ENCODE data around the gene ABHD17A.

ABHD17A gene

GRCh38 chr19:1854542-1855039, 30.7 kb downstream of the ABHD17A start:
- H3K9ac ChIP-seq (ENCODE audit: low read depth, low read length) = peak overlapping the region; percentile 46; the same call in 1 of the 2 replicates
- peak overlapping the region; percentile 54; the same call in 1 of the 2 replicates for H3K4me3 ChIP-seq (ENCODE audit: low read length)
- H3K27me3 ChIP-seq (ENCODE audit: insufficient read depth, low read length) = no peaks in the 10 kb centered on the region
- peak overlapping the region; percentile 12 for H3K27ac ChIP-seq (ENCODE audit: low read length)
- H3K36me3 ChIP-seq (ENCODE audit: insufficient read depth, low read depth, low read length) = no peaks in the 10 kb centered on the region
- peaks cover 30% of the 10 kb centered on the region for H3K4me1 ChIP-seq (ENCODE audit: insufficient read depth, low read length)
- no peaks in the 10 kb centered on the region for H3K9me3 ChIP-seq (ENCODE audit: insufficient read depth, low read depth, low read length)

- no peak overlapping the region for H3K9ac ChIP-seq (ENCODE audit: low read depth, low read length)
- no peak overlapping the region for H3K4me3 ChIP-seq (ENCODE audit: low read length)
- peaks cover 29% of the 10 kb centered on the region for H3K4me1 ChIP-seq (ENCODE audit: insufficient read depth, low read length)
- H3K27ac ChIP-seq (ENCODE audit: low read length) = no peak overlapping the region
- no peaks in the 10 kb centered on the region for H3K36me3 ChIP-seq (ENCODE audit: insufficient read depth, low read depth, low read length)
- H3K27me3 ChIP-seq (ENCODE audit: insufficient read depth, low read length) = no peaks in the 10 kb centered on the region
- H3K9me3 ChIP-seq (ENCODE audit: insufficient read depth, low read depth, low read length) = no peaks in the 10 kb centered on the region
Observed at GRCh38 chr19:1854039-1854541, 31.2 kb downstream of the ABHD17A start.

GRCh38 chr19:1853295-1854038, 31.8 kb downstream of the ABHD17A start:
- Histone ChIP-seq H3K9me3 (ENCODE audit: insufficient read depth, low read depth, low read length) (no peaks in the 10 kb centered on the region), H3K4me3 (ENCODE audit: low read length) (no peak overlapping the region), H3K27me3 (ENCODE audit: insufficient read depth, low read length) (no peaks in the 10 kb centered on the region), H3K27ac (ENCODE audit: low read length) (no peak overlapping the region), H3K9ac (ENCODE audit: low read depth, low read length) (no peak overlapping the region), H3K36me3 (ENCODE audit: insufficient read depth, low read depth, low read length) (no peaks in the 10 kb centered on the region), H3K4me1 (ENCODE audit: insufficient read depth, low read length) (peaks cover 25% of the 10 kb centered on the region)

- Histone ChIP-seq H3K9me3 (ENCODE audit: insufficient read depth, low read depth, low read length) (no peaks in the 10 kb centered on the region), H3K36me3 (ENCODE audit: insufficient read depth, low read depth, low read length) (no peaks in the 10 kb centered on the region), H3K4me1 (ENCODE audit: insufficient read depth, low read length) (peaks cover 17% of the 10 kb centered on the region), H3K27ac (ENCODE audit: low read length) (no peak overlapping the region), H3K4me3 (ENCODE audit: low read length) (no peak overlapping the region), H3K9ac (ENCODE audit: low read depth, low read length) (no peak overlapping the region), H3K27me3 (ENCODE audit: insufficient read depth, low read length) (no peaks in the 10 kb centered on the region)
Observed at GRCh38 chr19:1852581-1853128, 32.6 kb downstream of the ABHD17A start.

- H3K27me3 ChIP-seq (ENCODE audit: insufficient read depth, low read length) = no peaks in the 10 kb centered on the region
- H3K9ac ChIP-seq (ENCODE audit: low read depth, low read length) = no peak overlapping the region
- no peak overlapping the region for H3K4me3 ChIP-seq (ENCODE audit: low read length)
- peaks cover 18% of the 10 kb centered on the region for H3K4me1 ChIP-seq (ENCODE audit: insufficient read depth, low read length)
- H3K36me3 ChIP-seq (ENCODE audit: insufficient read depth, low read depth, low read length) = no peaks in the 10 kb centered on the region
- no peaks in the 10 kb centered on the region for H3K9me3 ChIP-seq (ENCODE audit: insufficient read depth, low read depth, low read length)
- no peak overlapping the region for H3K27ac ChIP-seq (ENCODE audit: low read length)
Observed at GRCh38 chr19:1851654-1852580, 33.4 kb downstream of the ABHD17A start.

GRCh38 chr19:1850809-1851653, 34.3 kb downstream of the ABHD17A start:
- Histone ChIP-seq H3K4me3 (ENCODE audit: low read length) (no peak overlapping the region), H3K36me3 (ENCODE audit: insufficient read depth, low read depth, low read length) (no peaks in the 10 kb centered on the region), H3K27ac (ENCODE audit: low read length) (no peak overlapping the region), H3K9ac (ENCODE audit: low read depth, low read length) (no peak overlapping the region), H3K4me1 (ENCODE audit: insufficient read depth, low read length) (peaks cover 14% of the 10 kb centered on the region), H3K9me3 (ENCODE audit: insufficient read depth, low read depth, low read length) (no peaks in the 10 kb centered on the region), H3K27me3 (ENCODE audit: insufficient read depth, low read length) (no peaks in the 10 kb centered on the region)

GRCh38 chr19:1849886-1850398, 35.4 kb downstream of the ABHD17A start:
- no peak overlapping the region for H3K9ac ChIP-seq (ENCODE audit: low read depth, low read length)
- no peak overlapping the region for H3K27ac ChIP-seq (ENCODE audit: low read length)
- H3K9me3 ChIP-seq (ENCODE audit: insufficient read depth, low read depth, low read length) = no peaks in the 10 kb centered on the region
- no peaks in the 10 kb centered on the region for H3K27me3 ChIP-seq (ENCODE audit: insufficient read depth, low read length)
- no peaks in the 10 kb centered on the region for H3K36me3 ChIP-seq (ENCODE audit: insufficient read depth, low read depth, low read length)
- no peak overlapping the region for H3K4me3 ChIP-seq (ENCODE audit: low read length)
- H3K4me1 ChIP-seq (ENCODE audit: insufficient read depth, low read length) = peaks cover 7% of the 10 kb centered on the region; the same call in 1 of the 2 replicates

- Histone ChIP-seq H3K27me3 (ENCODE audit: insufficient read depth, low read length) (no peaks in the 10 kb centered on the region), H3K27ac (ENCODE audit: low read length) (no peak overlapping the region), H3K4me1 (ENCODE audit: insufficient read depth, low read length) (peaks cover 3% of the 10 kb centered on the region; the same call in 1 of the 2 replicates), H3K9me3 (ENCODE audit: insufficient read depth, low read depth, low read length) (no peaks in the 10 kb centered on the region), H3K36me3 (ENCODE audit: insufficient read depth, low read depth, low read length) (no peaks in the 10 kb centered on the region), H3K4me3 (ENCODE audit: low read length) (peak overlapping the region; percentile 95; the same call in 1 of the 2 replicates), H3K9ac (ENCODE audit: low read depth, low read length) (peak overlapping the region; percentile 90; the same call in 1 of the 2 replicates)
Observed at GRCh38 chr19:1849132-1849474, 36.2 kb downstream of the ABHD17A start.

- no peaks in the 10 kb centered on the region for H3K27me3 ChIP-seq (ENCODE audit: insufficient read depth, low read length)
- peak within 1 kb of the TSS; percentile 95 for H3K4me3 ChIP-seq (ENCODE audit: low read length)
- no peaks in the 10 kb centered on the region for H3K36me3 ChIP-seq (ENCODE audit: insufficient read depth, low read depth, low read length)
- no peaks in the 10 kb centered on the region for H3K9me3 ChIP-seq (ENCODE audit: insufficient read depth, low read depth, low read length)
- peak within 1 kb of the TSS; percentile 81 for H3K27ac ChIP-seq (ENCODE audit: low read length)
- peaks cover 3% of the 10 kb centered on the region; the same call in 1 of the 2 replicates for H3K4me1 ChIP-seq (ENCODE audit: insufficient read depth, low read length)
- peak within 1 kb of the TSS; percentile 90 for H3K9ac ChIP-seq (ENCODE audit: low read depth, low read length)
Observed at GRCh38 chr19:1848399-1849131, 36.7 kb downstream of the ABHD17A start, which contains the start of gene REXO1. TSS of gene REXO1 (minus strand) at chr19:1848483. CDS start at chr19:1848358, 125 bp downstream.

GRCh38 chr19:1847684-1848398, 37.5 kb downstream of the ABHD17A start:
- Histone ChIP-seq H3K9me3 (ENCODE audit: insufficient read depth, low read depth, low read length) (no peaks in the 10 kb centered on the region), H3K27me3 (ENCODE audit: insufficient read depth, low read length) (no peaks in the 10 kb centered on the region), H3K27ac (ENCODE audit: low read length) (peak overlapping the region; percentile 22), H3K4me3 (ENCODE audit: low read length) (peak overlapping the region; percentile 95), H3K4me1 (ENCODE audit: insufficient read depth, low read length) (peaks cover 3% of the 10 kb centered on the region; the same call in 1 of the 2 replicates), H3K36me3 (ENCODE audit: insufficient read depth, low read depth, low read length) (no peaks in the 10 kb centered on the region), H3K9ac (ENCODE audit: low read depth, low read length) (peak overlapping the region; percentile 90)
